IMR-90 (cell line): ENCODE data around the gene ANKRD13D. TPM values are rescaled to one million over a fixed set of nuclear protein-coding genes. Genes with fewer than 3 reads are reported as not detected.

ENCODE experiments used
- ATAC-seq: fragments of 200-7000 bp; cut with Tn5 transposase; 2 replicates; pipeline ENCODE4 v1.9.1; 2020; ENCODE audit warnings: low read depth, mild to moderate bottlenecking, moderate library complexity
- BruUV-seq: library from RNA; stranded (reverse); fragments of 400-500 nt; replicated peaks from 2 replicates; lab custom pipeline; 2021; lab: Mats Ljungman, UMichigan
- CTCF ChIA-PET: fragments of 300-600 bp; formaldehyde crosslinking; extraction: SDS; loops from one replicate; lab custom pipeline; 2021; ENCODE audit warnings: antibody characterized with exemption; lab: Yijun Ruan, JAX
- POLR2A ChIA-PET: fragments of 300-600 bp; sonication (Branson Sonifier 250); formaldehyde crosslinking; loops from one replicate; lab custom pipeline; 2022; ENCODE audit warnings: antibody characterized with exemption; ENCODE audit not compliant: unreplicated experiment; lab: Charles Lee
- DNase-seq: peaks from one replicate; pipeline ENCODE4 v3.0.0; 2013
- H2AFZ ChIP-seq: replicated peaks from 2 replicates; pipeline ENCODE3; 2013; ENCODE audit warnings: low read length, mild to moderate bottlenecking; ENCODE audit not compliant: poor library complexity
- H2AK5ac ChIP-seq: 2 replicates; pipeline ENCODE4 v1.6.1; 2013; ENCODE audit warnings: low read depth, low read length, inconsistent platforms
- H2AK9ac ChIP-seq: replicated peaks from 2 replicates; pipeline ENCODE3; 2013; ENCODE audit warnings: mild to moderate bottlenecking, low read depth, low read length, moderate library complexity; ENCODE audit not compliant: poor library complexity
- H2BK120ac ChIP-seq: 2 replicates; pipeline ENCODE4 v1.6.1; 2013; ENCODE audit warnings: low read depth, low read length, inconsistent platforms
- H2BK15ac ChIP-seq: 3 replicates; pipeline ENCODE4 v1.6.1; 2013; ENCODE audit warnings: low read depth, low read length, inconsistent platforms
- H2BK20ac ChIP-seq: 2 replicates; pipeline ENCODE4 v1.6.1; 2013; ENCODE audit warnings: low read depth, mild to moderate bottlenecking, inconsistent platforms, low read length, moderate library complexity
- H2BK5ac ChIP-seq: 2 replicates; pipeline ENCODE4 v1.6.1; 2013; ENCODE audit warnings: mild to moderate bottlenecking, low read depth, low read length, inconsistent platforms; ENCODE audit not compliant: poor library complexity, severe bottlenecking
- H3K14ac ChIP-seq: replicated peaks from 2 replicates; pipeline ENCODE4 v1.6.1; 2013; ENCODE audit warnings: low read depth, low read length, inconsistent platforms
- H3K18ac ChIP-seq: 2 replicates; pipeline ENCODE4 v1.6.1; 2013; ENCODE audit warnings: low read depth, low read length, control low read depth
- H3K23ac ChIP-seq: 2 replicates; pipeline ENCODE4 v1.6.1; 2013; ENCODE audit warnings: low read depth, low read length, inconsistent platforms
- H3K27ac ChIP-seq: 2 replicates; pipeline ENCODE4 v1.5.1; 2013; ENCODE audit warnings: mild to moderate bottlenecking, control low read depth, low read length; ENCODE audit not compliant: insufficient read depth
- H3K27me3 ChIP-seq: 2 replicates; pipeline ENCODE4 v1.6.1; 2013; ENCODE audit warnings: low read length; ENCODE audit not compliant: control insufficient read depth, insufficient read depth
- H3K36me3 ChIP-seq: 2 replicates; pipeline ENCODE4 v1.6.1; 2013; ENCODE audit warnings: low read length, mixed read lengths; ENCODE audit not compliant: control insufficient read depth, insufficient read depth
- H3K4ac ChIP-seq: 2 replicates; pipeline ENCODE4 v1.6.1; 2013; ENCODE audit warnings: low read depth, low read length, inconsistent platforms
- H3K4me1 ChIP-seq: 2 replicates; pipeline ENCODE4 v1.6.1; 2013; ENCODE audit warnings: low read length, mixed read lengths; ENCODE audit not compliant: control insufficient read depth, insufficient read depth
- H3K4me2 ChIP-seq: 2 replicates; pipeline ENCODE4 v1.6.1; 2013; ENCODE audit warnings: low read depth, mild to moderate bottlenecking, control low read depth, low read length, moderate library complexity
- H3K4me3 ChIP-seq: 2 replicates; pipeline ENCODE4 v1.5.1; 2013; ENCODE audit warnings: low read depth, mild to moderate bottlenecking, control low read depth, low read length, moderate library complexity; ENCODE audit not compliant: insufficient read depth
- H3K56ac ChIP-seq: 2 replicates; pipeline ENCODE4 v1.6.1; 2013; ENCODE audit warnings: low read length, inconsistent platforms; ENCODE audit not compliant: insufficient read depth; ENCODE audit errors: extremely low read depth
- H3K79me1 ChIP-seq, 2 experiments: 2 replicates each; pipeline ENCODE4 v1.6.1; 2013; ENCODE audit warnings: low read length in 2 of 2, inconsistent platforms in 1 of 2, low read depth in 1 of 2
- H3K9ac ChIP-seq: 2 replicates; pipeline ENCODE4 v1.6.1; 2013; ENCODE audit warnings: low read depth, low read length, control low read depth
- H3K9me1 ChIP-seq: 2 replicates; pipeline ENCODE4 v1.6.1; 2013; ENCODE audit warnings: low read length, inconsistent platforms; ENCODE audit not compliant: insufficient read depth
- H3K9me3 ChIP-seq: 2 replicates; pipeline ENCODE4 v1.6.1; 2013; ENCODE audit warnings: low read length; ENCODE audit not compliant: control insufficient read depth, insufficient read depth
- H4K20me1 ChIP-seq: 2 replicates; pipeline ENCODE4 v1.6.1; 2013; ENCODE audit warnings: low read length, inconsistent platforms; ENCODE audit not compliant: insufficient read depth
- H4K5ac ChIP-seq: 2 replicates; pipeline ENCODE4 v1.6.1; 2013; ENCODE audit warnings: mild to moderate bottlenecking, low read depth, low read length, control low read depth
- H4K8ac ChIP-seq, 2 experiments: 2 replicates each; pipeline ENCODE4 v1.6.1; 2013; ENCODE audit warnings: low read depth in 2 of 2, low read length in 2 of 2, control low read depth in 1 of 2, inconsistent platforms in 1 of 2
- H4K91ac ChIP-seq: 2 replicates; pipeline ENCODE4 v1.6.1; 2013; ENCODE audit warnings: low read depth, low read length, inconsistent platforms; ENCODE audit not compliant: insufficient read depth
- RAD21 ChIP-seq: IDR thresholded peaks from 2 replicates; pipeline ENCODE4 v1.6.1; 2012; ENCODE audit warnings: low read length, improper control_type of control experiment
- WGBS, 2 experiments: methylation state at CpG; one replicate each; pipeline versions ENCODE4 v1.1.5 to v1.1.7; 2013; ENCODE audit warnings: missing lambda C conversion rate in 2 of 2; ENCODE audit not compliant: insufficient read length in 1 of 2; ENCODE audit errors: extremely low coverage in 2 of 2; 5-methylcytosine and 5-hydroxymethylcytosine counted together
- dilution Hi-C: fragments of 300-500 bp; cut with HindIII; formaldehyde crosslinking; loops from one replicate; pipeline ENCODE4 v1.14.3; 2018; ENCODE audit warnings: low sequenced_read_pairs; ENCODE audit not compliant: unreplicated experiment
- in situ Hi-C: fragments of 300-500 bp; cut with MboI; formaldehyde crosslinking; loops from 3 replicates; pipeline ENCODE4 v1.14.3; 2019; ENCODE audit warnings: low sequenced_read_pairs, inconsistent platforms, mixed read lengths
- intact Hi-C: fragments of 100-400 bp; cut with micrococcal nuclease; formaldehyde crosslinking; loops from 2 replicates; pipeline ENCODE4 v1.10.0; 2022
- polyA plus RNA-seq, 3 experiments: library from polyadenylated mRNA; depleted of rRNA; stranded (reverse); fragments of >200 nt; gene quantifications; 2 replicates each; pipeline ENCODE4 v1.2.3, GENCODE V29; 2012; ENCODE audit warnings: low replicate concordance in 1 of 3
- total RNA-seq: library from RNA; depleted of rRNA; stranded (reverse); fragments of >200 nt; gene quantifications from 2 replicates; pipeline ENCODE4 v1.2.3, GENCODE V29; 2012

ANKRD13D gene
- total and polyA plus RNA-seq, 2 of the 4 experiments (the other 2 are of a cell fraction) = 7.3 to 38.4 TPM

- POLR2A ChIA-PET = no interaction called here
- DNase-seq = no peak
- Histone ChIP-seq H3K4me3 (no peak overlapping the region), H3K27ac (no peak overlapping the region), H3K18ac (no peak overlapping the region), H2BK20ac (no peak overlapping the region), H2BK15ac (no peak overlapping the region), H3K9me3 (no peaks in the 10 kb centered on the region), H4K8ac (no peak overlapping the region), H3K56ac (no peak overlapping the region), H2BK5ac (no peak overlapping the region), H3K9ac (no peak overlapping the region), H3K36me3 (peaks cover 59% of the 10 kb centered on the region), H3K27me3 (no peaks in the 10 kb centered on the region), H4K5ac (no peak overlapping the region), H3K4me2 (no peak overlapping the region), H3K4me1 (peaks cover 14% of the 10 kb centered on the region), H3K4ac (no peak overlapping the region), H2BK120ac (no peak overlapping the region), H2AK5ac (no peak overlapping the region), H3K23ac (no peak overlapping the region), H2AK9ac (no peak overlapping the region), H4K20me1 (peaks cover 5% of the 10 kb centered on the region), H3K79me1 (peaks cover 22 to 57% of the 10 kb centered on the region in 2 experiments), H4K91ac (no peak overlapping the region), H3K14ac (no peak overlapping the region), H2AFZ (no peak overlapping the region), H3K9me1 (peaks cover 8% of the 10 kb centered on the region)
- CTCF ChIA-PET = no interaction called here
- ATAC-seq = no peak
- WGBS, 2 experiments = 93% methylated on average over 5 of the region's 13 CpGs; no CpG with 5 or more reads in 1 of the 2 experiments
- dilution Hi-C loops (no loop called here), in situ Hi-C loops (no loop called here), intact Hi-C loops (no loop called here)
- BruUV-seq = no TSS peak
- no peak for TF ChIP-seq RAD21
These were observed 8.7 kb upstream of the ANKRD13D start for GRCh38 chr11:67280341-67280787.
